C4-2B (cell line): Measurements from ENCODE around the gene SKI.
"Not testable (repeated sequence)": the region's sequence is repeated elsewhere in the genome, so short reads cannot be mapped to it uniquely, and the experiment has no call there.

Experiments used
- H3K27ac ChIP-seq: fragments of 450-650 bp; 2 replicates; pipeline ENCODE4 v1.5.1; 2017
- CTCF ChIP-seq: fragments of 450-650 bp; conservative IDR thresholded peaks from 2 replicates; pipeline ENCODE4 v1.5.1; 2017; ENCODE audit warnings: mild to moderate bottlenecking
- ZFX ChIP-seq: fragments of 450-650 bp; IDR thresholded peaks from 2 replicates; pipeline ENCODE4 v1.6.1; 2017

SKI gene

GRCh38 chr1:2290171-2290578, 62.1 kb downstream of the SKI start:
- TF ChIP-seq ZFX (no peak), CTCF (no peak)
- no peak overlapping the region for H3K27ac ChIP-seq

GRCh38 chr1:2290595-2291510, 62.7 kb downstream of the SKI start:
- no peak for TF ChIP-seq ZFX
- no peak for TF ChIP-seq CTCF
- no peak overlapping the region for H3K27ac ChIP-seq

- TF ChIP-seq CTCF: no peak
- TF ChIP-seq ZFX: no peak
- no peak overlapping the region for H3K27ac ChIP-seq
Observed at GRCh38 chr1:2291577-2291976, 63.5 kb downstream of the SKI start.

GRCh38 chr1:2292725-2293450, 64.8 kb downstream of the SKI start:
- no peak overlapping the region for H3K27ac ChIP-seq
- TF ChIP-seq CTCF: no peak

GRCh38 chr1:2294033-2294724, 66.1 kb downstream of the SKI start:
- no peak overlapping the region for H3K27ac ChIP-seq
- TF ChIP-seq ZFX (no peak), CTCF (no peak)

- no peak overlapping the region for H3K27ac ChIP-seq
- TF ChIP-seq CTCF (no peak), ZFX (no peak)
Observed at GRCh38 chr1:2294725-2295078, 66.6 kb downstream of the SKI start.

GRCh38 chr1:2295526-2295925, 67.4 kb downstream of the SKI start:
- TF ChIP-seq ZFX (no peak), CTCF (no peak)

GRCh38 chr1:2296211-2296610, 68.1 kb downstream of the SKI start:
- not testable (repeated sequence) for H3K27ac ChIP-seq

More at GRCh38 chr1:2295526-2295925, 67.4 kb downstream of the SKI start:
- H3K27ac ChIP-seq: no peak overlapping the region
